Tongue (tissue), 2 donors: ENCODE measurements around the gene TRIM3. TPM values are rescaled to one million over a fixed set of nuclear protein-coding genes. Genes with fewer than 3 reads are reported as not detected.
"Not testable (repeated sequence)": the region's sequence is repeated elsewhere in the genome, so short reads cannot be mapped to it uniquely, and the experiment has no call there.

Source experiments
- DNase-seq: peaks from one replicate; pipeline ENCODE4 v3.0.0-alpha.2; 2015
- total RNA-seq: library from RNA; depleted of rRNA; stranded (reverse); fragments of >200 nt; gene quantifications from one replicate; pipeline ENCODE4 v1.2.3, GENCODE V29; 2014

Gene TRIM3
- 21.1 TPM for total RNA-seq

DNA sequence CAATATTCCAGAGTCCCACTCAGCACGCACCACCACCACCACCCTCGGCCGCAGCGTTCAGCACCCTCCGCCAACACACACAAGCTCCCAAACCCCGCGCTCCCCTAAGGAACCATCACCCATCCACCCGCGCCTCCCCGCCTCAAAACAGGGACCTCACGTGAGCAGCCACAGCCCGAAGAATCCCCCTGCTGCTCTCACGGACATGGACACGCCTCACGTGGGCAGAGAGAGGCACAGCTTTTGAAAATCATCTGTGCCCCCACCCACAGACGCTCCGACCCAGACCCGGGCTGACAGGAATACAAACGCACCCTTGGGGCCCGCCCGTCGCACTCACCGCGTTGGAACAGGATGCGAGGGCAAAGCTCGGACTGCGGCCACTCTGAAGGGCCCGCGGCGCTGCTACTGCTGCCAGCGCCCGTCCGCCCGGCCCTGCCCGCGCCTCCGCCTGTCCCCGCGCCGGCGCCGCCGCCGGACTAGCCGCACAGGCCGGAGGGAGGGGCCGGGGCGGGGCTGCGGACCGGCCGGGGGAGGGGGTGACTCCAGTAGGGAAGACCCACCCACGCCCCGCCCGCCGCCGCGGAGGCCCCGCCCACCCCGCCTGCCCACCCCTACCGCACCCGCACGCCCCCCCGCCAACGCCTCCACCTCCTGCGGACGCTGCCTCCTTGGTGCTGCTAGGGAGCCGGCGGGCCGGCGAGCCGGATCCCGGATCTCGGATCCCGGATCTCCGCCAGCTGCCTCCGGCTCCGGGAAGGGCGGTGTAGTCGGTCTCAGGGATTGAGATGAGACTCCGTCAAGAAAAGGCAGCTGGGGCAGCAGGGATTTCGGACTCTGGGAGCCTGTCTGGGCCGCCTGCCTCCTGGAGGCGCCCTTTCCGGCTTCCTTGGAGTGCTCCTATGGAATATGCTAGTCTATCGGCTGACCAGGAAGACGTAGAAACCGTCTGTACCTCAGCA, at the start of gene TRIM3:
TSS of gene TRIM3 (minus strand) at position 491 of the 962 bp plus-strand sequence. CDS start 8,246 bp downstream, outside the sequence.
- peak; percentile 95 for DNase-seq

DNA sequence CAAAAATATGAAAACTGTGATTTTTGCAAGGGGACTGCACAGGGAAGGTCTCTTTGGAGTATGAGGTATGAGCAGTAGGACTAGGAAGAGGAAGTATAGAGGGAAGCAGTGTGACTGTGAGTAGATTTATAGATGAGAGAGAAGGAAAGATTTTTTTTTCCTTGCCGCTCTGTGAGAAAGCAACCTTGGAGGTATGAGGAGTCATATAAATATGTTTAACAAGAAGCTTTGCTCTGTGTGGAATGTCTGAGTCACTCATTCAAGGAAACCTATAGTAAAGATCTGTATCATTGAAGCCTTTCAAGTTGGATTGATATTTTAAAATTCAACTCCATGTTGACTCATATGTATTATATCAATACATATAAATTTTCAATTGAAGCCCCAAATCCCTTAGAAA, 49.5 kb upstream of the TRIM3 start:
- DNase-seq, result no peak

DNA sequence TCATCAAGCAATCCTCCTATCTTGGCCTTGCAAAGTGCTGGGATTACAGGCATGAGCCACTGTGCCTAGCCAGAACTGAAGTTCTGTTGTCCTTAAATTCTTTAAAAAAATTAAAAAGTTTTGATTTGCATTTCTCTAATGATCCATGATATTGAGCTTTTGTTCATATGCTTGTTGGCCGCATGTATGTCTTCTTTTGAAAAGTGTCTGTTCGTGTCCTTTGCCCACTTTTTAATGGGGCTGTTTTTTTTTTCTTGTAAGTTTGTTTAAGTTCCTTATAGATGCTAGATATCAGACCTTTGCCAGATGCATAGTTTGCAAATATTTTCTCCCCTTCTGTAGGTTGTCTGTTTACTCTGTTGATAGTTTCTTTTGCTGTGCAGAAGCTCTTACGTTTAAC, 48.2 kb upstream of the TRIM3 start:
- DNase-seq, result not testable (repeated sequence)

DNA sequence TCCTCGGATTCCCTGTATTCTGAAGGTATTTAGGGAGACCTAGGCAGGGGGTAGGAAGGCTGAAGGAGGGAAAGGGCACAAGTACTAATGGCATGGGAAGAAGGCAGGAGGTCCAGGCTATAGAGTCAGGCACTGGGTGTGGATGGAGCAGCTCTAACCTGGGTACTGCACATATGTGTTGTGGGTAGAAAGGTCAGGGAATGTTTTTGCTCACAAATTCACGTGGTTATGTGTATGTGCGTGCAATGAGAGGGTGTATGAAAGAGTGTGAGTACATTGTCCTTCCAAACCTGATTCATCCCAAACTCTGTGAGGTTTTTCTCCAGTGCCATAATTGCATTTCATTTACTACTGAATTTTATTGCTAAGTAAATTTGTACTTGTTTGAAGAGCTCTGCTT, 46.5 kb upstream of the TRIM3 start:
- DNase-seq, result no peak

DNA sequence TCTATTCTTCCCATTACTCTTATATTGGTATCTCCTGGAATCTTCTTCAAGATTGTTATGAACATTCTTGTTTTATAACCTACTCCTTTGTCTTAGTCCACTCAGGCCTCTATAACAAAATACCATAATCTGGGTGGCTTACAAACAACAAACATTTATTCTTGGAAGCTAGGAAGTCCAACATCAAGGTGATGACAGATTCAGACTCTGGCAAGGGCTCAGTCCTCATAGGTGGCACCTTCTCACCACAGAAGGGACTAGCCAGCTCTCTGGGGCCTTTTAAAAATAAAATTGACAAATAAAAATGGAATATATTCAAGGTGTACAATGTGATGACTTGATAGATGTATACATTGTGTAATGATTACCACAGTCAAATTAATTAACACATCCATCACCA, 43.1 kb upstream of the TRIM3 start:
- no peak for DNase-seq

DNA sequence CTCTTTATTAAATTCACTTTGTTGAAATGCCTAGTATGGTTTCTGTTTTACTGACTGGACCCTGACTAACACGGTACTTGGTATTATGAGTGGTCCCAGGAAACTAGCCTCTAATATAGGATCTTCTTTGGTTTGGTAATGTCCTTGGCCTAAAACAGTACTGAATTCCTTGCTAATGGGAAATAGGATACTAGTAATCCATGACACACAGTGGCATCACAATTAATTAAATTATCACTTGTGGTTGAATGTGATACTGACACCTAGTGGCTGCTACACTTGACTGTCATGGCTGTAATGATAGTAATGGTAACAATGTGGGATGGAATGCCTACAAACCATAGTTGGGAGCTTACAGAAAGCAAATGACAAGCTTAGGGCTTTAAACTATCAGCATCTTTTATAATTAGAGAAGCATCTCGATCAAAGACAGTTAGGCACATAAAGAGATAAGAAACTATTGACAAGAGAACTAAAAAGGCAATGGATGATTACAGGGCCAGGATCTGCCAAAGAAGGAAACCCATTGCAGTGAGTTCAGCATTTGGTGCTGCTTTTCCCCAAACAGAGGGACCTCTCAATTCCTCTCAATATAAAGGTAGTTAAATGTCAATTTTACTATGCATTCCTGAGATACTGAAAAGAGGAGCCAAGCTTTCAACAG, 32.0 kb upstream of the TRIM3 start:
- peak; percentile 52 for DNase-seq

DNA sequence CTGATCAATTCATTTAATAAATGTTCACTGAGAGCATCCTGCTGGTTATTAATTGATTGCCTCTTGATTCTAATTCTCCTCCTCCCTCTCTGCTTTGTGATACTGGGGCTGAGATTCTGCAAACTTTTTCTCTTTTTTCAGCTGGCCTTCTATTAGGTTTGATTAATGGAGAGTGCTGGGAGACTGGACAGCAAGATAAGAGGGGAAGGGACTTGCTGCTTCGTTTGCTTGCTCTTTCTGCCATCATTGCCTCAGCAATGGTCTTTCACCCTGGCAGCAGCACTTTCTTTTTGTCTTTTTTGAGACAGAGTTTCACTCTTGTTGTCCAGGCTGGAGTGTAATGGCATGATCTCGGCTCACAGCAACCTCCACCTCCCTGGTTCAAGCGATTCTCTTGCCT, 30.4 kb upstream of the TRIM3 start:
- DNase-seq, result no peak

DNA sequence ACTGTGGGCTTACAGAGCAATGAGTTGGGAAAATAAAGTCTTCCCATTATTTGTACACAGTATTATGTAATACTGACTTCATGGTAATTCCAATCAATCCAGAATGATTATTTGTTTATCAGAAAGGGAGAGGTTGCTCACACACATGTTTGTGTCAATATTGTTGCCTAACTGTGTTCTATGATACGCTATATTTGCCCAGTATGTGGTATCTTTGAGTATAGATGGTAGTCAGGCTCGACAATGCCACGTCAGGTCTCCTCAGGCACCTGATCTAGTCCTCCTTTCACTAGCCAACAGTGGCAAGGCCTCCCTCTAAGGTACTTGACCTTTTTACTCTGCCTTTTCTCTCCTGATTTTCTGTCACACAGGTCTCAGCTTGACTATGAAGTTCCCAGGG, 28.6 kb upstream of the TRIM3 start:
- DNase-seq, result no peak

DNA sequence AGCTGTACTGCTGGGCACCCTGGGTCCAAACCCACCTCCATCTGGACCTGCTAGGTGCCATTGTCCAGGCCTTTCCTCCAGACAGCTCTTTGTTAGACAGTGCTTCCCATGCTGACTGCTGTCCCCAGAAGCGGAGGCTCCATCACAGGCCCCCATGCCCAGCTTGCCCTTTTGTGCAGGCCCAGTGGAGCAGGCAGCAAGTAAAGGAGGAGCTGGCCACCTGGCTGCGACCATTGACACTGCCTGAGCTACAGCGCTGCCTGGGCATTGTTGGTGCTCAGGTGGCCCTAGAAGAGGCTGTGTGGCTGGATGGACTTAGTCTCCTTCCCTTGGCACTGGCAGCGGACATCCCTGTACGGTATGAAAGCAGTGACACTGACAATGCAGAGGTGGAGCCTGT, 24.8 kb upstream of the TRIM3 start:
- DNase-seq, result no peak

DNA sequence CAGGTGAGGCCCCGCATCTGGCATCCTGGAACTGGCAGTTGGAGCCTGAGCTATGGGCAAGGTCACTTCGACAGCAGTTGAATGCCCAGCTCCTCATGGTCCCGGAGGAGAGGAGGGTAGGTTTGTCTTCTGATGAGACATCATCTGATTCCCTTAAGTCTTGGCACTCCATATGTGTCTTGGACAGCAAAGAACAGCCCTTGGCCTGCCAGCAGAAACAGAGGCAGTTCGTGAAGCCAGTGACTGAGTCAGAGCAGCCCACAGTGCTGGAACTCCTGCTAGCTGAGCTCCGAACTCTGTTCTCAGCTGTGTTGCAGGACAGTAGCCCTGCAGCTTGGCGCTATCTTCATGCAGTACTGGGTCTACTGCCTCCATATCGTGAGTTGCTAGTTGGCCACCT, 24.4 kb upstream of the TRIM3 start:
- DNase-seq, result no peak

DNA sequence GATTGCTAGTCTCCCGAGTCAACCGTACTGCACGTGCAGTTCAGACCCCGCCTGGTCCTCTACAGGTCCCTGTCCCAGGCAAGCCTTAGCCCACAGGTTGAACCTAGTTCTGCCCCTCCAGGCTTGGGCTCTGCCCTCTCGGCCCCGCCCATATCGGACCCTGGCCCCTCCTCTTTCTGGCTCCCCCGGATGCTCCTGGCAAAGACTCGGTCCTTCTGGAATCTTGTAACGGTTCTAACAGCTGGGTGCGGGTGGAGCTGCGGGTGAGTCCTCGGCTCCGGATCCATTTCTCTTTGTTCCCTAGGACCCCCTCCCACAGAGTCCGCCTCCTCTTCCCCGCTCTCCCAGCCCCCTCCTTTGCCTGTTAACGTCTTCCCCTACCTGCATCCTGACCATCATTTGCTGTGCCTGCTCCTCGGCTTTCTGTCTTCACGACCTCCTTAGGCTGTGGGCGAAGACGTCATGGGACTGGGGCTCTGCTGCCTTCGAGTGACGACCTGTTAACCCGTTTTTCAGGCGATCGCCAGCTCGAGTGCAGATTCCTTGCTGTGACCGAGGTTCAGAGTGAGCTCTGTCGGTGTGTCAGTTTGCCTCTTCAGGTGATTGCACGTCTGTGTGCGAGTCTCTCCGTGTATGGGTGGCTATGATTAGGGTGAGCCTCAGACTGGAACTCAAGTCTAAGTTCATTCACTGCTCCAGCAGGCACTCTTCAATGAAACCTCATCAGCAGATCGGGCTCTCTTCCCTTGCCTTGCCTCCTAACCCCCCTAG, 23.5 kb upstream of the TRIM3 start, which contains the start of gene DNHD1:
TSS of gene DNHD1 (plus strand) at position 212 of the 771 bp plus-strand sequence. CDS start 936 bp downstream, outside the sequence.
- peak; percentile 70 for DNase-seq

DNA sequence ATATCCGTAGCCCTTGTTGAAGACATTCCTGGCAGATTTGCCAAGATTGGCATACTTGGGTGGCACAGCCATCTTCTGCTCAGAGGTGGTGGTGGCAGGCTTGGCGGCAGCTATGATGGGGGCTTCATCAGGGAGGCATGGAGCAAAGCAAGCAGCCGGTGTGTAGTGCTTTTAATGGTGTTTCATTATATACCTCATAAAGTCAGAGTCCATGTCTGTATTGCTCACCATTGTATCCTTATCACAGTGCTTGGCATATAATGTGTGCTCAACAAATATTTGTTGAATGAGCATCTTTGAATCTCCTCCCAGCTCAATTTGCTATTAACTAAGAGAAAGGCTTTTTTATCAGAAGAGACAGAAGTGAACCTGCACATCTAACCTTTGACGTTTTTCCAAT, 15.6 kb upstream of the TRIM3 start:
- no peak for DNase-seq

DNA sequence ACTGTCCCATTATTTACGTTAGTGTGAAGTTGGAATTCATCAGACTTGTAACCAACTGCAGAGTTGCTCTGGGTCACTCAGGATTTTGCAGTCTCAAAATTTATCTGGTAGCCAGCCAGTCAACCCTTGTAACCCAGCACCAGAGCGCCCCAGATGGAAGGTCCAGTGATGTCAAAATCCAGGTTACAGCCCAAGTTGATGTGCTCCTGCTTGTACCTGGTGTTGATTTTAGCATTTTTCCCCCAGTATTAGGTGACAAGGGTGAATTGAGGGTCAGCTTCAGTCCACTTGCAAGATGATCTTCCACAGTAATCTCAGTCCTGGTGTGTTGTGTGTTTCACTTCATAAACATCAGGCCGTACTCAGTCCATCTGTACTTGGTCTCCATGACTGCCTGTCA, 15.1 kb upstream of the TRIM3 start:
- DNase-seq, result no peak

DNA sequence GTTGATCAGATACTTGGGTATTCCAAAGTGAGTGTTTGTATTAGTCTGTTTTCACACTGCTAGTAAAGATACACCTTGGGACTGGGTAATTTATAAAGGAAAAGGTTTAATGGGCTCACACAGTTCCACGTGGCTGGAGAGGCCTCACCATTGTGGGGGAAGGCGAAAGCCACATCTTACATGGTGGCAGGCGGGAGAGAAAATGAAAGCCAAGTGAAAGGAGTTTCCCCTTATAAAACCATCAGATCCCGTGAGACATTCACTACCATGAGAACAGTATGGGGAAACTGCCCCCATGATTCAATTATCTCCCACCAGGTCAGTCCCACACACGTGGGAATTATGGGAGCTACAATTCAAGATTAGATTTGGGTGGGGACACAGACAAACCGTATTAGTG, 14.6 kb upstream of the TRIM3 start:
- no peak for DNase-seq

DNA sequence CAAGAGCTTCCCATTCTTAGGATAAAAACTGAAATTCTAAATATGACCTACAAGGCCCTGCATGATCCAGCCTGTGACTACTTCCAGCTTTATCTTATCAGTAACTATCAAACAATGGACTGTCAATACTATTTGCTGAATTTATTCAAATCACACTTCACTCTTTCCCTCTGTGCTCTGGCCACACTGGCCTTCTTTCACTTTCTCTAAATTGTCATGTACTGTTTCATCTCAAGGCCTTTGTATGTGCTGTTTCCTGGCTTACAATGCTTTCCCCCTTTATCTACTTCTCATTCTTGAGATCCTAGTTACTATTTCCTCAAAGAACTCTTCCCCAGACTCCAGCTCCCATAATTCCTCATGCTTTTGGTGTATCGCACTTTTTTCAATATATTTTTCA, 13.2 kb upstream of the TRIM3 start:
- DNase-seq, result no peak

DNA sequence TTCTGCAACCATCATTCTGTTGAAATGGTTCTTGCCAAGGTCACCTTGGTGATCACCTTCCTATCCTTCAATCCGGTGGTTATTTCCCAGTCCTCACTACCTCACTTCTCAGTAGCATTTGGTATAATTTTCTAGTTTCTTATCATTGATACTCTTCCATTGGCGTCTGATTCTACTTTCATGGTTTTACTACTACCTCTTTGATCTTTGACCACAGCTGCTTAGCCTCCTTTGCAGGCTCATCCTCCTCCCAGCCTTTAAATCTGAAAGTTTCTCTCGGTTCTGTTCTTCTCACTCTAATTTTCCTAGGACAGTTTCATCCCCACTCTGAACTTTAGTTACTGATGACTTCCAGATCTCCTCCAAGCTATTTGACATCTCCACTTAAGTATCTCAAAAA, 12.5 kb upstream of the TRIM3 start:
- DNase-seq, result no peak

DNA sequence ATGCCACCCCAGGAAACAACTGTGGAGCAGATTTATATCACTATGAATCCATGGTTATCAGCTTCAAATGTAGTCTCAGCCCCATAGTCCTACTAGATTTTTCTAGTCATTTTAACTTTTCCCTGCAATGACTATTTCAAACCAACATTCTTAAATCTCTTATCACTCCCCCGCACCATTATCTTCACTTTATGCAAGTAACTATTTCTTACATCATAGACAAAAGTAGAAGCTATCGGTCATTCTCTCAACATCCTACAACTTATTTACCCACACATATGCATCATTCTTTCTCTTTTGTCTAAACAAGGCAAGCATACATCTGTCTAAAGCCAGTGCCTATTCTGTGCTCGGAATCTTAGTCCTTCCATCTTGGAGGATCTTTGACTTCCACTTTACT, 11.9 kb upstream of the TRIM3 start:
- no peak for DNase-seq

DNA sequence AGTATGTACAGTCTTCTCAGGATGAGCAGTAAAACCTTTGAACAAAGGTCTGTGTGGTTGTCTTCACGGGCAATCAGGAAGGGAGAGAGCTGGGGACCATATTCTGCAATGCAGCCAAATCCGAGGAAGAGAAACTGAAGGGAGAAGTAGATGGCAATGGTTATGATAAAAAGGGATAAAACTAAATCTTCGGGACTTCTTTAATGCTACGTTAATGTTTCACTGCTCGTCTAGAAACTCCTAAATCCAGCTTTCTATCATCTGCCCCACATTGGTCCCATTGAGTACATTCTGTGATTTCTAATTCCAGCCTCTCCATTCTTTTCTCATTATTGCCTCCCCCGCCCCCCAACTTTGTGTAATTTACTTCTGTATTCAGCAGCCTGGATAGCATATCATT, 9.3 kb upstream of the TRIM3 start:
- DNase-seq, result no peak

DNA sequence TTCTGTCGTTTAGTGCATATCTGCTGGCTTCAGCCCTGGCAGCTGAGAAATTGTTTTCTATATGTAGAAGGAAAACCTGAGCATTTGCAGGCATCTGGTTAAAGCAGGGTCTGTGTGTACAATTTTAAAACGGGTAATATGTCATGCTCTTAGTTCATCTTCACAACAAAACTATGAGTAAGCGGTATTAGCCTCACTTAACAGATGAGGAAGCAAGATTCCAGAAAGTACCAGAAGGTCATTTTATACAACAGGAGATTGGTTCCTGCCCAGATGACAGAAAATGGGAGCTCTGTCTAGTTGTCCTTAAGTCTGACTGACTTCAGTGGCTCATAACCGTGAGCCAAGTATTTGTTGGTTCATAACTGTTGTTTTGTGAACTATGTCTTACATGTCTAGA, 8.7 kb upstream of the TRIM3 start:
- DNase-seq, result no peak

DNA sequence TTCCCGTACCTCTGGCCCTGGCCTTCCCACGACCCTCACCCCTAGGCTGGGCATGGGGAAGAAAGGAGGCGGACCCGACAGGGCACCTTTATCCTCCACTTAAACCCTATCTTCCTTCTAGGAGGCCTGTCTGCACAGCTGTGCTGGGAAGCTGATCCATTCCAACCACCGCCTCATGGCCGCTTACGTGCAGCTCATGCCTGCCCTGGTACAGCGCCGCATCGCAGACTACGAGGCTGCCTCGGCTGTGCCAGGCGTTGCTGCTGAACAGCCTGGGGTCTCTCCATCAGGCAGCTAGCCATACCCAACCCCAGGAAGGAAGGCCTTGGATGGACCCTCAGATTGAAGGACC, 8.2 kb upstream of the TRIM3 start:
- DNase-seq, result peak; percentile 32

DNA sequence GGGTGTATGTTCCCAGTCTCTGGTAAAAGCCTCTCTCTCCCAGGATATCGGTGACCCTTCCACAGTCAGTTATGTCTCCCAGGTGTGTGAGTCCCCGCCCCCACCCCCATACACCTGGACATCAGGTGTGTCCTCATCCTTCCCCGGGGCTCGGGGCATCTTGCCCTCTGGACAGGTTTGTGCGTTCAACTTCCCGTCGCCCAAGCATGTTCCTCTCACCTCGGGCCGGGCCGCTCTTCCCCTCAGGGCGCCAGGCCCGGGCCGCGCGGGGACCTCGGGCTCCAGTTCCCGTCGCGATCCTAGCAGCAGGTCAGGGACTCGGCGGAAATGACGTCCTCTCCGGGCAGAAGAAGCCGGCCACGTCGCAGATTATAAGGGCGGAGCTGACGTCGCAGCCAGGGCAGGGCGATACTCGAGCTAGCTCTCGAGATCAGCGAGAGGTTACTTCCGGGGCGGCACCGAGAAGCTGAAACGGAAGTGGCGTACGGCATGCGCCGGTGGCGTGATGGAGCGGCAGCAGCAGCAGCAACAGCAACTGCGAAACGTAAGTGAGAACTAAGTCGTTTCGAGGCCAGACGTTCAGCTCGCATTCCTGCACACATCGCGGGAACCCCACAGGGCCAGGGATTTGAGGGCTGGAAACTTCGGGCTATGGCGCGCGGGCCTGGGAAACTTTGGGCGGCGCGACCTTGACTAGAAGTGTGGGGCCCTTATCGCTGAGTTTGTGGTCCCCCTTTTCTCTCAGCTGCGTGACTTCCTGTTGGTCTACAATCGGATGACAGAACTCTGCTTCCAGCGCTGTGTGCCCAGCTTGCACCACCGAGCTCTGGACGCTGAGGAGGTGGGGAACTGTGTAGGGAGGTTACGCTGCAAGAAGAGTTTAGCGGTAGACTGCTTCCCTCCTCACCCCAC, 7.5 kb upstream of the TRIM3 start, which contains the start of the genes ARFIP2 and TIMM10B:
TSS of gene ARFIP2 (minus strand) at position 320 of the 912 bp plus-strand sequence. CDS start 910 bp downstream, outside the sequence.
TSS of gene TIMM10B (plus strand) at position 490 of the 912 bp plus-strand sequence. CDS start at position 506, 16 bp downstream.
- DNase-seq, result peak; percentile 99
